HG02763 (cell line): ENCODE measurements around the gene NSD1.

Experiments used
- ATAC-seq: cut with Tn5 transposase; IDR thresholded peaks from one replicate; pipeline ENCODE4 v1.9.1; 2021; ENCODE audit warnings: mild to moderate bottlenecking, moderate library complexity; ENCODE audit not compliant: unreplicated experiment

Gene NSD1

DNA sequence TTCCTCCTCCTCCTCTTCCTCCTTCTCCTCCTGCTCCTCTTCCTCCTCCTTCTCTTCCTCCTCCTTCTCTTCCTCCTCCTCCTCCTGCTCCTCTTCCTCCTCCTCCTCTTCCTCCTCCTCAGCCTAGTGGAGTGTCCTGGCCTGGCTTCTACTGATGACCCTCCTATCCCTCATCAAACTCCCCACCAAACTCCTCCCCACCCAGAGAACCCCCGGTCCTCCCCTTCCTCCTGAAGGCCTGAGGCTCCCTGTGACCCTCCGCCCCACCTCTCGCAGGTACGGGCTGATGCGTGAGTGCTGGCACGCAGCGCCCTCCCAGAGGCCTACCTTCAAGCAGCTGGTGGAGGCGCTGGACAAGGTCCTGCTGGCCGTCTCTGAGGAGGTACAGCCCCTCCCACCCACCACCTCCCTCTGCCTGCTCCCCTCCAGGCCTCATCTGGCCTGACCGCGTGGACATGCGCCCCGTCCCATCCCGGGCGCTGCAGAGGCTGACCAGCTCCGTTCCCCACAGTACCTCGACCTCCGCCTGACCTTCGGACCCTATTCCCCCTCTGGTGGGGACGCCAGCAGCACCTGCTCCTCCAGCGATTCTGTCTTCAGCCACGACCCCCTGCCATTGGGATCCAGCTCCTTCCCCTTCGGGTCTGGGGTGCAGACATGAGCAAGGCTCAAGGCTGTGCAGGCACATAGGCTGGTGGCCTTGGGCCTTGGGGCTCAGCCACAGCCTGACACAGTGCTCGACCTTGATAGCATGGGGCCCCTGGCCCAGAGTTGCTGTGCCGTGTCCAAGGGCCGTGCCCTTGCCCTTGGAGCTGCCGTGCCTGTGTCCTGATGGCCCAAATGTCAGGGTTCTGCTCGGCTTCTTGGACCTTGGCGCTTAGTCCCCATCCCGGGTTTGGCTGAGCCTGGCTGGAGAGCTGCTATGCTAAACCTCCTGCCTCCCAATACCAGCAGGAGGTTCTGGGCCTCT, 36.3 kb upstream of the NSD1 start:
- ATAC-seq: no peak

GRCh38 chr5:177098120-177098469, 35.5 kb upstream of the NSD1 start:
- ATAC-seq: no peak

DNA sequence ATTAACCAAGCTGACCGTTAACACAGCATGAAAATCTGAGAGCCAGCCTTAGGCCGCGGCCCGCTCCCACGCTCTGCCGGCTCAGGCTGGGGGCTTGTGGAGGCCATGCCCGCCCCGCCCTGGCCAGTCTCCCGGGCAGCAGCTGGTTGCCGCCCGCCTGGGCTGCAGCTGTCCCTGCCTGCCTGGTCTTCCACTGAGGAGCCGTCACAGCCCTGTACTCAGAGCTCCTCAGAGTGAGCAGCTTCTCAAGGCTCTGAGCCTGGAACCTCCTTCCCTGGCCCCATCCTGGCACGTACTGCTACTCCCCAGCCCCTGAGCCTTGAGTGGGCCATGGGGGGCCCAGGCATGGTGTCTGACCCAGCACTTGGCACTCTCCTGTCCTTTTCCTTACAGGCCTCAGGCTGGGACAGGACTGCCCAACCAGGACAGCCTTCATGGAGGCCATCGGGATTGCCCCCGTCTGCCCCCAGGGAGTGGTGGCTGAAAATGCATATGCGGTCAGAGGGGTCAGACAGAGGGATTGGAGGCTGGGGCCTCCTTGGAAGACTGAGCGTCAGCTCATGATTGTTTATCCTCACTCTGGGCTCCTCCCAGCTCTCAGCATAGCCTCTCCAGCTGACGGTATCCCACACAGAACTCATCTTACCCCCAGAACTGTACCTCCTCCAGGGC, 35.0 kb upstream of the NSD1 start:
- no peak for ATAC-seq

- no peak for ATAC-seq
Measured at GRCh38 chr5:177099422-177100093, 34.0 kb upstream of the NSD1 start.

- ATAC-seq: no peak
Measured at GRCh38 chr5:177100714-177101121, 32.9 kb upstream of the NSD1 start.

DNA sequence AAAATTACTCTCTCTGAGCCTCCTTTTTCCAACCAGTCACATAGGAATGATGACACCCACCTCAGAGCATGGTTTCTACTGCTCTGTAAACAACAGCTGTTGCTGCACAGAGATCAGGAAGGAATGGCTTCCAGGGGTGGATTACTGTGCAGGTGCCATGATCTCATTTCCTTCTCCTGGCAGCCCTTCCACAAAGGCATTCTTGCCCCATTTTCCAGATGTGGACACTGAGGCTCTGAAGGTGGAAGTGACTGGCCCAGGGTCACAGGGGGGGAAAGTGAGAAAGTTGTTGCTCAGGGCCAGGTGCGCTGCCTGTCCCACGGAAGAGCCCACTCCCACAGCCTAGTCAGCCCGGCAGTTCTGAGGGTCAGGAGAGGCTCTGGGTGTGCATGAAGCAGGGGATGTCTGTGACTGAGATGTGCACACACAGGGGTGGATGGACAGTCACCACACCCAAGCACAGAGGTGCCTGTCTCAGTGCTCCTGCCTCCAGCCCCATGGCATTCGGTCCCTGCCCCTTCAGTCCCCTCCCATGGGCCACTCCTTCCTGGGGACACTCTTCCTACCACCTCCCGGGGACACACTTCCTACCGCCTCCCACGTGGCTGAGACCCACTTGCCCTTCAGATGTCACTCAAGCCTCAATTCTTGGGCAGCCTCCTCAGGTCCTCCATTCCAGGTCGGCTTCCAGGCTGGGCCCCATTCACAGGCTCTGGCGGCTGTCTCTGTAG, 29.9 kb upstream of the NSD1 start:
- ATAC-seq: no peak

GRCh38 chr5:177105691-177106476, 27.7 kb upstream of the NSD1 start:
- no peak for ATAC-seq

GRCh38 chr5:177107159-177107558, 26.4 kb upstream of the NSD1 start:
- ATAC-seq: no peak

DNA sequence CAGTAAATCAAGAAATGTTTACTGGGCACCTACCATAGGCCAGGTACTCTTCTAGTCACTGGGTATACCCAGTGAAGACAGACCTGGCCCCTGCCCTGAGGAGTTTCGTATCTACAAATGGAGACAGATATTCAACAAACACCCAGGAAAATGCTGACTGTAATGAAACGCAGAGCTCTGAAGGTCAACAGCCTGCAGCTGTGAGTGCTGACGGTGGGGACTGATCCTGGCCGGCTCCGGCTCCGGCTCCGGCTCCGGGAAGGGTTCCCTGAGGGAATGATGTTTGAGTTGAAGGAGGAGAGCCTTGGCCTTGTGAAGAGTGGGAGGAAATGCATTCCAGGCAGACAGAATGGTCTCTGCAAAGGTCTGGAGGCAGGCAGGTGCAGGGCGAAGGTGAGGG, 23.8 kb upstream of the NSD1 start:
- no peak for ATAC-seq

- no peak for ATAC-seq
Measured at GRCh38 chr5:177111720-177112394, 21.7 kb upstream of the NSD1 start.

DNA sequence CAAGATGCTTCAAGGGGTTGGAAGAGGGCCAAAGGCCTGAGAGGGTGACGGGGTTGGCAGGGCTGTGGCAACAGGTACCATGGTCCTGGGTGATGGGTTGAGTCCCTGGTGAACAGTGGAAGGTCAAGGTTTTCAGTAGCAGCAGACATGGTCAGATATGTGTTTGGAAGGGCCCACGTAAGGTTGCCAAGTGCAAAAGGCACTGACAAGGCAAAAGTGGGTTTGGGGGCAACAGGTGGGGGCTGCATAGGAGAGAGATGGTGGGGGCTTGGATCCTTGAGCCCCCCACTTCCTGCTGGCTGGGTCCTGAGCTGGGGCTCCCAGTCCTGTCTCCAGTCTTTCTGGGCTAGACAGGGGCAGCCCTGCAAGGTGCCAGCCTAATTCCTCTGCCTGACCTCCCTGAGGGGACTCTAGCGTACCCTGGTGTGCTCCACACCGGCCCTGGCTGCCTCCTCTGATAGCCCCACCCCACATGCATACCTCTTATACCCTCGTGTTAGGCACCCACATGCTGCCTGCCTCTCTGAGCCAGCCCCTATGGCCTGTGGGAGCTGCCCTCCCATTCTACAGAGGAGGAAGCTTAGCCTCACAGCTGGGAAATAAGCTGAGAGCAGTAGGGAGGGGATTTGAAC, 20.9 kb upstream of the NSD1 start:
- no peak for ATAC-seq

- ATAC-seq: no peak
Measured at GRCh38 chr5:177113566-177114424, 19.8 kb upstream of the NSD1 start.

GRCh38 chr5:177116631-177117373, 16.8 kb upstream of the NSD1 start:
- ATAC-seq: no peak

DNA sequence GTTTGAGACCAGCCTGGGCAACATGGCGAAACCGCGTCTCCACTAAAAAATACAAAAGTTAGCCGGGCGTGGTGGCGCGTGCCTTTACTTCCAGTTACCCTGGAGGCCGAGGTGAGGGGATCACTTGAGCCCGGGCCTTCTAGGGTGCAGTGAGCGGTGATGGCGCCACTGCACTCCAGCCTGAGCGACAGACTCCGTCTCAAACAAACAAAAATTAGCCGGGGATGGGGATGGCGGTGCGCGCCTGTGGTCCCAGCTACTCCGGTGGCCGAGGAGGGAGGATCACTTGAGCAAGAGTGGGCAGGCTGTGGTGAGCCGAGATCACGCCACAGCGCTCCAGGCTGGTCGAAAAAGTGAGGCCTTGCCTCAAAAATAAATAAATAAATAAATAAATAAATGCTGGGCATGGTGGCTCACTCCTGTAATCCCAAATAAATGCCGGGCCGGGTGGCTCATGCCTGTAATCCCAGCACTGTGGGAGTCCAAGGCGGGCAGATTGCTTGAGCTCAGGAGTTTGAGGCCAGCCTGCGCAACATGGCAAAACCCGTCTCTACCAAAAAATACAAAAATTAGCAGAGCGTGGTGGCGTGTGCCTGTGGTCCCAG, 16.0 kb upstream of the NSD1 start:
- ATAC-seq: no peak

- no peak for ATAC-seq
Measured at GRCh38 chr5:177122566-177122965, 11.0 kb upstream of the NSD1 start.

GRCh38 chr5:177123789-177124485, 9.6 kb upstream of the NSD1 start:
- no peak for ATAC-seq
